Osteocyte (in vitro differentiated cells): ENCODE measurements around the gene SERP2. TPM values are rescaled to one million over a fixed set of nuclear protein-coding genes. Genes with fewer than 3 reads are reported as not detected.

ENCODE experiments used
- DNase-seq: peaks from one replicate; pipeline ENCODE4 v3.0.0; 2021; ENCODE audit warnings: mixed read lengths; ENCODE audit not compliant: unreplicated experiment; ENCODE audit errors: extremely low spot score
- H3K27ac Mint-ChIP-seq: one replicate; pipeline ENCODE4 v1.8.0; 2021; ENCODE audit warnings: mild to moderate bottlenecking, mixed read lengths; ENCODE audit not compliant: unreplicated experiment
- H3K27me3 Mint-ChIP-seq: one replicate; pipeline ENCODE4 v1.8.0; 2021; ENCODE audit warnings: mixed read lengths; ENCODE audit not compliant: unreplicated experiment
- H3K36me3 Mint-ChIP-seq: one replicate; pipeline ENCODE4 v1.8.0; 2021; ENCODE audit warnings: mixed read lengths; ENCODE audit not compliant: unreplicated experiment
- H3K4me1 Mint-ChIP-seq: one replicate; pipeline ENCODE4 v1.8.0; 2021; ENCODE audit warnings: mixed read lengths; ENCODE audit not compliant: unreplicated experiment
- H3K4me3 Mint-ChIP-seq: one replicate; pipeline ENCODE4 v1.8.0; 2021; ENCODE audit warnings: mild to moderate bottlenecking, moderate library complexity, mixed read lengths; ENCODE audit not compliant: unreplicated experiment
- H3K9me3 Mint-ChIP-seq: one replicate; pipeline ENCODE4 v1.8.0; 2021; ENCODE audit warnings: mixed read lengths; ENCODE audit not compliant: unreplicated experiment
- total RNA-seq: library from RNA; stranded (reverse); gene quantifications from 2 replicates; pipeline ENCODE4 v1.2.1, GENCODE V29; 2021
- TF ChIP-seq, protein P1 (sequence below): fragments of 200-600 bp; sonication (generic); IDR thresholded peaks from 2 replicates; pipeline ENCODE4 v1.5.0; 2021; ENCODE audit warnings: antibody characterized with exemption, mild to moderate bottlenecking, moderate library complexity

SERP2 gene
- total RNA-seq, 1 donor from 2014 or later = 8.4 TPM

DNA sequence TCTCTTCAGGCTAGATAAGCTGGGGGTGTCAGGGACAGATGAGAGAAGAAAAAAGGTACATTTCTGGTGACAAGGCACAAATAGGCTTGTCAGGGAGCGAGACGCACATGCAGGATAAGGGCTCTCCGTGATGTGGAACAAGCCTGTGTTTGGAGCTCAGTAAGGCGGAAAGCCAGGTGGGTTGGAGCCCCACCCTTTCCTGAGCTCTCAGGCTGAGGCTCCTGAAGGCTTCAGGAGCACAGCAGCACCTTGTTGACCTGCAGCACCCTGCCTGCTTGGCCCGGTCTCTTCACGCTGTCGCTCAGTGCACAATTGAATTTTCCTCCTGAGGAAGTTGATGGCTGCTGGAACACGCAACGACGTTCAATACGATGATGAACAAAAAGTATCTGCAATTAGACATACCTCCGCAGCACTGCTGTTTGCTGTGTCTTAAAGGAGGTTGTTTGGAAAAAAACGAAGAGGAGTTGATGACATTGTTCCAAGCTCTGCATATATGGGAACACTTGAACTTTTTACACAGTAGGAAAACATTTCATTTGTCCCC, 29.3 kb downstream of the SERP2 start:
- H3K27me3 Mint-ChIP-seq = peaks cover 6% of the 10 kb centered on the region

DNA sequence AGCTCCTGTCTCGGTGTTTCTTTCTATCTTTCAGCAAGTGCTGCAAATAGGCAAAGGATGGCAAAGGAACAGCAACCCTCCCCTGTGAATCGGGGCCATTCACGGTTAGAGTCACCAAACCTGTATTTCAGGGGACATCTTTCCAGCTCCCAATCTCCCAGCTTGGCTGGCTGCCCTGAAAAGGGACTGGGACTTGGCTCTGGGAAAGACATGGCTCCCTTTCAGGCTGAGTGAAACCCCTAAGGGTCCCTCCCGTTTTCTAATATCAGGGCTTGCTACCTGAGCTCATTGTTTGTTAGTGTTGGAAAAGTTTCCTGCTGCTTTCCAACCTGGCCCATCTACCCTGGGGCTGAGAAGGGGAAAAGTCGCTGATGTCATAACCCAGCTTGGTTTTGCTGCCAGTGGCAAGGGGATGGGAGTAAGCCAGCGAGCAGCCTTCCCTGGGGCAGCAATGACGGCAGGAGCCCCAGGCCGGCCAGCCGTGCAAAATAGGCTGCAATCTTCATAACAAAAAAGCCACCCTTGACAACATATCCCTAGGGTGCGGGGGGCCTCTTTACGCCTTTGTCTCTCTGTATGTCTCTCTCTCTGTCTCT, 29.9 kb downstream of the SERP2 start:
- H3K9me3 Mint-ChIP-seq = no peaks in the 10 kb centered on the region
- H3K36me3 Mint-ChIP-seq = no peaks in the 10 kb centered on the region
- TF ChIP-seq, protein P1, sequence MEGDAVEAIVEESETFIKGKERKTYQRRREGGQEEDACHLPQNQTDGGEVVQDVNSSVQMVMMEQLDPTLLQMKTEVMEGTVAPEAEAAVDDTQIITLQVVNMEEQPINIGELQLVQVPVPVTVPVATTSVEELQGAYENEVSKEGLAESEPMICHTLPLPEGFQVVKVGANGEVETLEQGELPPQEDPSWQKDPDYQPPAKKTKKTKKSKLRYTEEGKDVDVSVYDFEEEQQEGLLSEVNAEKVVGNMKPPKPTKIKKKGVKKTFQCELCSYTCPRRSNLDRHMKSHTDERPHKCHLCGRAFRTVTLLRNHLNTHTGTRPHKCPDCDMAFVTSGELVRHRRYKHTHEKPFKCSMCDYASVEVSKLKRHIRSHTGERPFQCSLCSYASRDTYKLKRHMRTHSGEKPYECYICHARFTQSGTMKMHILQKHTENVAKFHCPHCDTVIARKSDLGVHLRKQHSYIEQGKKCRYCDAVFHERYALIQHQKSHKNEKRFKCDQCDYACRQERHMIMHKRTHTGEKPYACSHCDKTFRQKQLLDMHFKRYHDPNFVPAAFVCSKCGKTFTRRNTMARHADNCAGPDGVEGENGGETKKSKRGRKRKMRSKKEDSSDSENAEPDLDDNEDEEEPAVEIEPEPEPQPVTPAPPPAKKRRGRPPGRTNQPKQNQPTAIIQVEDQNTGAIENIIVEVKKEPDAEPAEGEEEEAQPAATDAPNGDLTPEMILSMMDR = no peak
- DNase-seq = no peak
- H3K4me1 Mint-ChIP-seq = peaks cover 6% of the 10 kb centered on the region
- no peak overlapping the region for H3K4me3 Mint-ChIP-seq
- no peak overlapping the region for H3K27ac Mint-ChIP-seq
- peaks cover 6% of the 10 kb centered on the region for H3K27me3 Mint-ChIP-seq

More for the DNA sequence above, 29.3 kb downstream of the SERP2 start:
- Mint-ChIP-seq H3K27ac (no peak overlapping the region), H3K4me1 (peaks cover 6% of the 10 kb centered on the region), H3K4me3 (no peak overlapping the region), H3K36me3 (no peaks in the 10 kb centered on the region), H3K9me3 (no peaks in the 10 kb centered on the region)
- DNase-seq = no peak
- TF ChIP-seq, protein P1 = no peak

DNA sequence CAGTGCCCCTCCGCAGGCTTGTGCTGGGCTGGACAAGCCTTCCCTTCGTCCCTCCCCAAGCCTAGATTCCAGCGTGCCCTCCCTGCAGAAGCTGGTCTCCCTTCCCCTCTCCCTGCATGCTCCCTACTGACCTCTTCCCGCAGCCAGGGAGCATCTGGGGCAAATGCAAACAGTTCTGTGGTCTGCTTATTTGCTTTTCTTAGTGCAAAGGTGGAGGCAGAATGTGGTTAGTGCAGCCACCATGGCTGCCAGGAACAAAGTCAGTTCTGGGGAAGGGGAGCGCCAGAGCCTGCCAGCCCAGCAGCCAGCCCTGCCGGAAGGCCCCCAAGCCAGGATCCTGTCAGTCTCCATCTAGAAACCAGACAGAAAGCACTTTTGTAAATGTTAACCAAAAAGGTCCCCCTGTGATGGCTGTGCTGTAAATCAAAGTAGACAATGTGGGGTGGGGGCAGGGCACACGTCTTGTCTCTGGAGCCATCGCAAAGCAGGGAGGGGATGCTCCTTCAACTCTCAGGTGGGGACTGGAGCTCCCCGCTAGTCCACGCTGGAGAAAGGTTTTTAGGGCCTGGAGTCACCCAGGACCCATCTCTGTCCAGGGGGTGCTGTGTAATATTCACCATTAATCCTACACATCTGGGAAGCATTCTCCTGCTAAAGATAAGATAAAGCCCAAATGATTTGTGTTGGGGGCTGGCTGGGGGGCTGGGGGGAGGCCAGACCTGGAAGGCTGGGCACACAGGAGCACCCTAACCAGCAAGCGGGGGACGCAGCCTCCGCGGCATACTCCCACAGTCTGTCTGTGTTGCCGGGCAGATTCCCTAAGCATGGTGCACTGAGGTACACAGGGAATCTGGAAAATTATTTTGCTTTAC, 30.9 kb downstream of the SERP2 start:
- TF ChIP-seq, protein P1 = no peak
- H3K36me3 Mint-ChIP-seq = no peaks in the 10 kb centered on the region
- peaks cover 6% of the 10 kb centered on the region for H3K4me1 Mint-ChIP-seq
- peaks cover 10% of the 10 kb centered on the region for H3K27me3 Mint-ChIP-seq
- H3K4me3 Mint-ChIP-seq = no peak overlapping the region
- DNase-seq = no peak
- H3K9me3 Mint-ChIP-seq = no peaks in the 10 kb centered on the region
- no peak overlapping the region for H3K27ac Mint-ChIP-seq

DNA sequence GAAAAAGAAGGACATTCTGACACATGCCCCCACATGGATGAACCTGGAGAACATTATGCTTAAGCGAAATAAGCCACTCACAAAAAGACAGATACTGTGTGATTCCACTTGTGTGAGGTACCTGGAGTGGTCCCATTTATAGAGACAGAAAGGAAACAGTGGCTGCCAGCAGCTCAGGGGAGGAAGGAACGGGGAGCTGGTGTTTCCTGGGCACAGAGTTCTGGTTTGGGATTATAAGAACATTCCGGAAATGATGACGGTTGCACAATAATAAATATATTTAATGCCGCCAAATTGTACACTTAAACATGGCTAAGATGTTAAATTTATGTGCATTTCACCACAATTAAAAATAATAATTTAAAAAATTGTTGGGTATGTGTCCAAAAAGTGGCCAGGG, 33.0 kb downstream of the SERP2 start:
- Mint-ChIP-seq H3K9me3 (no peaks in the 10 kb centered on the region), H3K27me3 (peaks cover 11% of the 10 kb centered on the region), H3K36me3 (no peaks in the 10 kb centered on the region), H3K4me1 (peaks cover 6% of the 10 kb centered on the region), H3K27ac (no peak overlapping the region), H3K4me3 (no peak overlapping the region)
- DNase-seq = no peak
- TF ChIP-seq, protein P1 = no peak

DNA sequence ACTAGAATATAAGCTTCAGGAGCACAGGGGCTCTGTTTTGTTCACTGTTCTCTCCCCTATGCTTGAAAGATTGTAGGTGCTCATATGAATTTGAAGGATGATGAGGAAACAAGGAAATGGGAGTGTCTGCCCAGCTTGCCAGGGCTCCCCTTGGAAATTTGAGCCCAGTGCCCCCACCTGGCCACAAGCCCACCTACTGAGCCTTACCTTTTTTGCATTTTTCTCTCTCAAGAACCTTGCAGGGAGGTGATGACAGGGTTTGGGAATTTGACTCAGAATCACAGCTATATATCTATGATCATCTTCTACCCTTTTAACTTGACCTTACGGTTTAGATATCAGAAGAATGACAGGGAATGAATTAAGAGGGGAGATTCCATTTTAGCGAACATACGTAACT, 33.8 kb downstream of the SERP2 start:
- Mint-ChIP-seq H3K27me3 (peaks cover 11% of the 10 kb centered on the region), H3K27ac (no peak overlapping the region), H3K4me1 (peaks cover 6% of the 10 kb centered on the region), H3K9me3 (no peaks in the 10 kb centered on the region), H3K4me3 (no peak overlapping the region), H3K36me3 (no peaks in the 10 kb centered on the region)
- TF ChIP-seq, protein P1 = no peak
- DNase-seq = no peak
